Measurements from ENCODE around the gene KDM8.

The KDM8 gene

GRCh38 chr16:27269300-27270150 is 66.2 kb downstream of the KDM8 start:
- TF ChIP-seq GATA3 (IDR thresholded peaks at IDR 0.05; ENCODE audit: low read depth, low read length) (no peak), GATA2 (IDR thresholded peaks at IDR 0.05; ENCODE audit: low read depth, low read length) (no peak)

GRCh38 chr16:27270349-27270748 is 67.0 kb downstream of the KDM8 start:
- TF ChIP-seq GATA2 (IDR thresholded peaks at IDR 0.05; ENCODE audit: low read depth, low read length): no peak
- no peak for TF ChIP-seq GATA3 (IDR thresholded peaks at IDR 0.05; ENCODE audit: low read depth, low read length)

All from SH-SY5Y (cell line).